Adrenal gland (tissue), 12 donors: ENCODE measurements around the gene GRIK1. TPM values are rescaled to one million over a fixed set of nuclear protein-coding genes. Genes with fewer than 3 reads are reported as not detected.

Experiments
- DNase-seq, 7 donors: peaks; one replicate each; pipeline ENCODE4 v3.0.0-alpha.2; 2019 to 2020
- H3K27ac ChIP-seq, 5 donors: fragments of 200-600 bp; sonication (generic) in 4 of 5; 1 replicate in 3 of 5; 2 replicates in 2 of 5; pipeline versions ENCODE4 v1.5.1 to v1.8.0; 2016 to 2020; ENCODE audit warnings: mild to moderate bottlenecking in 1 of 5
- H3K27me3 ChIP-seq: fragments of 200-600 bp; 2 replicates; pipeline ENCODE4 v1.8.0; 2021
- H3K36me3 ChIP-seq, 2 donors: fragments of 200-600 bp; replicated peaks in 1 of 2; 1 replicate in 1 of 2; 2 replicates in 1 of 2; pipeline versions ENCODE4 v1.5.1 to v1.8.0; 2018 to 2022
- H3K4me1 ChIP-seq, 2 donors: fragments of 200-600 bp; replicated peaks in 1 of 2; 1 replicate in 1 of 2; 2 replicates in 1 of 2; pipeline versions ENCODE4 v1.5.1 to v1.8.0; 2018 to 2021
- H3K4me3 ChIP-seq, 4 donors: fragments of 200-600 bp; sonication (generic) in 3 of 4; one replicate each; pipeline ENCODE4 v1.5.1; 2016 to 2018
- H3K9me3 ChIP-seq, 3 donors: fragments of 200-600 bp; sonication (generic) in 1 of 3; replicated peaks in 1 of 3; 1 replicate in 2 of 3; 2 replicates in 1 of 3; pipeline versions ENCODE4 v1.5.1 to v1.8.0; 2016 to 2021
- CTCF ChIP-seq, 6 experiments: fragments of 450-650 bp in 4 of 6; fragments of 200-600 bp in 2 of 6; sonication (generic) in 1 of 6; IDR thresholded peaks; 1 replicate in 5 of 6; 2 replicates in 1 of 6; pipeline versions ENCODE4 v1.5.1 to v1.8.0; 2016 to 2021; ENCODE audit warnings: antibody characterized with exemption in 6 of 6, mild to moderate bottlenecking in 2 of 6, moderate library complexity in 1 of 6
- POLR2A ChIP-seq, 2 donors: fragments of 450-650 bp; IDR thresholded peaks; one replicate each; pipeline ENCODE4 v1.6.1; 2017; ENCODE audit warnings: antibody characterized with exemption in 2 of 2, mild to moderate bottlenecking in 2 of 2, moderate library complexity in 1 of 2
- WGBS, 4 donors: extraction: QIAGEN DNeasy Blood & Tissue Kit in 2 of 4; methylation state at CpG; one replicate each; pipeline versions ENCODE4 v1.1.5 to v1.1.7; 2013 to 2017; 5-methylcytosine and 5-hydroxymethylcytosine counted together
- intact Hi-C, 2 donors: fragments of 100-400 bp; cut with DNase I; formaldehyde crosslinking; loops; one replicate each; pipeline versions ENCODE4 v1.14.1 to v1.15.0; 2022 to 2023
- polyA plus RNA-seq, 3 donors: library from polyadenylated mRNA; stranded (reverse); fragments of 200-250 nt in 2 of 3; fragments of 350-450 nt in 1 of 3; fragmentation: Illumina TruSeq in 1 of 3; extraction: RNeasy Lipid Tissue Mini Kit (QIAGEN cat#74804) in 1 of 3; gene quantifications; one replicate each; pipeline ENCODE4 v1.2.3, GENCODE V29; 2013 to 2014
- total RNA-seq, 9 donors: library from RNA; depleted of rRNA in 4 of 9; stranded (reverse); fragments of >200 nt in 4 of 9; fragments of 120-200 nt in 1 of 9; fragmentation: NEBNext Ultra II Directional in 1 of 9; extraction: Animal tissue kit (Norgen Biotek cat#: 25700) in 1 of 9; gene quantifications; one replicate each; pipeline versions ENCODE4 v1.1.0 to v1.2.4, GENCODE V29; 2013 to 2023
- donor health status: healthy with polysubstance abuse.
- donor health status: Bipolar disorder and iron deficiency.
- donor health status: DM: yes; HTN: yes; CAD: no.
- donor health status: DM: no; HTN: no; CAD: no.
- donor health status: DM: no; HTN: no; CAD: no.
- donor health status: DM: yes; HTN: yes; CAD: no.

The GRIK1 gene
- total and polyA plus RNA-seq, 12 donors: 0.23 to 47.4 (median 8.1) TPM; not detected in 3

GRCh38 chr21:29670228-29670627, 269.6 kb downstream of the GRIK1 start:
- no peak overlapping the region for H3K4me3 ChIP-seq
- DNase-seq: no peak
- TF ChIP-seq POLR2A (IDR thresholded peaks at IDR 0.05) (no peak), CTCF (IDR thresholded peaks at IDR 0.05) (no peak)
- intact Hi-C loops: no loop called here
- H3K27me3 ChIP-seq: no peaks in the 10 kb centered on the region
- H3K27ac ChIP-seq: no peak overlapping the region
- H3K9me3 ChIP-seq: no peaks in the 10 kb centered on the region
- 85 to 97% (median 94%) methylated on average over 2 of the region's 2 CpGs for WGBS, 4 donors
- H3K4me1 ChIP-seq: no peaks in the 10 kb centered on the region
- no peaks in the 10 kb centered on the region for H3K36me3 ChIP-seq

GRCh38 chr21:29669416-29669815, 270.4 kb downstream of the GRIK1 start:
- no peak overlapping the region for H3K27ac ChIP-seq
- H3K9me3 ChIP-seq: no peaks in the 10 kb centered on the region
- TF ChIP-seq CTCF (IDR thresholded peaks at IDR 0.05) (no peak), POLR2A (IDR thresholded peaks at IDR 0.05) (no peak)
- H3K4me3 ChIP-seq: no peak overlapping the region
- no peaks in the 10 kb centered on the region for H3K27me3 ChIP-seq
- no peak for DNase-seq
- H3K36me3 ChIP-seq: no peaks in the 10 kb centered on the region
- WGBS, 4 donors: 87 to 93% (median 92%) methylated on average over 2 of the region's 2 CpGs
- intact Hi-C loops: no loop called here
- no peaks in the 10 kb centered on the region for H3K4me1 ChIP-seq

GRCh38 chr21:29667651-29668050, 272.1 kb downstream of the GRIK1 start:
- H3K9me3 ChIP-seq: no peaks in the 10 kb centered on the region
- 71 to 90% (median 76%) methylated on average over 3 of the region's 3 CpGs for WGBS, 4 donors
- TF ChIP-seq POLR2A (IDR thresholded peaks at IDR 0.05): no peak

GRCh38 chr21:29664615-29665014, 275.2 kb downstream of the GRIK1 start:
- 59 to 70% (median 66%) methylated on average over 1 of the region's 1 CpG for WGBS, 4 donors
- Histone ChIP-seq H3K9me3 (no peaks in the 10 kb centered on the region), H3K4me3 (no peak overlapping the region), H3K4me1 (no peaks in the 10 kb centered on the region), H3K36me3 (no peaks in the 10 kb centered on the region), H3K27me3 (no peaks in the 10 kb centered on the region), H3K27ac (no peak overlapping the region)
- no peak for TF ChIP-seq CTCF (IDR thresholded peaks at IDR 0.05)
- TF ChIP-seq POLR2A (IDR thresholded peaks at IDR 0.05): no peak
- intact Hi-C loops: no loop called here
- DNase-seq: no peak

More at GRCh38 chr21:29667651-29668050, 272.1 kb downstream of the GRIK1 start:
- no peaks in the 10 kb centered on the region for H3K27me3 ChIP-seq
- intact Hi-C loops: no loop called here
- H3K4me1 ChIP-seq: no peaks in the 10 kb centered on the region
- H3K27ac ChIP-seq: no peak overlapping the region
- DNase-seq: no peak
- H3K36me3 ChIP-seq: no peaks in the 10 kb centered on the region
- H3K4me3 ChIP-seq: no peak overlapping the region

- Histone ChIP-seq H3K27me3 (no peaks in the 10 kb centered on the region), H3K9me3 (no peaks in the 10 kb centered on the region), H3K27ac (no peak overlapping the region), H3K4me3 (no peak overlapping the region), H3K36me3 (no peaks in the 10 kb centered on the region), H3K4me1 (peaks cover 0 to 5% of the 10 kb centered on the region in 2 donors)
- intact Hi-C loops: no loop called here
- TF ChIP-seq POLR2A (IDR thresholded peaks at IDR 0.05): no peak
- TF ChIP-seq CTCF (IDR thresholded peaks at IDR 0.05): no peak
- WGBS, 4 donors: 86 to 92% (median 88%) methylated on average over 3 of the region's 3 CpGs
- no peak for DNase-seq
Observed at GRCh38 chr21:29661672-29662442, 277.9 kb downstream of the GRIK1 start.
